Fibroblast of lung (primary cell): ENCODE measurements around the gene XRCC4. TPM values are rescaled to one million over a fixed set of nuclear protein-coding genes. Genes with fewer than 3 reads are reported as not detected.

Source experiments
- DNase-seq, 2 donors: peaks; one replicate each; pipeline versions ENCODE4 v3.0.0 to v3.0.0-alpha.2; 2010; ENCODE audit warnings: low read depth in 2 of 2
- H2AFZ ChIP-seq: 2 replicates; pipeline ENCODE4 v1.5.1; 2012; ENCODE audit warnings: low read length, control low read depth, inconsistent platforms
- H3K27ac ChIP-seq: 2 replicates; pipeline ENCODE4 v1.5.1; 2011; ENCODE audit warnings: low read length, control low read depth; ENCODE audit not compliant: insufficient read depth
- H3K27me3 ChIP-seq: 2 replicates; pipeline ENCODE4 v1.5.1; 2011; ENCODE audit warnings: mild to moderate bottlenecking, low read length; ENCODE audit not compliant: control insufficient read depth, insufficient read depth
- H3K36me3 ChIP-seq: 2 replicates; pipeline ENCODE4 v1.5.1; 2011; ENCODE audit warnings: low read length; ENCODE audit not compliant: control insufficient read depth, insufficient read depth
- H3K4me1 ChIP-seq: 2 replicates; pipeline ENCODE4 v1.5.1; 2011; ENCODE audit warnings: low read length; ENCODE audit not compliant: control insufficient read depth, insufficient read depth; ENCODE audit errors: extremely low read depth
- H3K4me2 ChIP-seq: 2 replicates; pipeline ENCODE4 v1.5.1; 2011; ENCODE audit warnings: low read length, control low read depth; ENCODE audit not compliant: insufficient read depth; ENCODE audit errors: extremely low read depth
- H3K4me3 ChIP-seq, 4 experiments: fragments of 200-600 bp in 1 of 4; sonication (generic) in 1 of 4; replicated peaks in 1 of 4; 2 replicates each; pipeline ENCODE4 v1.5.1; 2011 to 2016; ENCODE audit warnings: low read length in 4 of 4, low read depth in 3 of 4, mild to moderate bottlenecking in 3 of 4, control low read depth in 2 of 4, inconsistent platforms in 1 of 4, mixed read lengths in 1 of 4; ENCODE audit not compliant: insufficient read depth in 1 of 4; ENCODE audit errors: control extremely low read depth in 1 of 4
- H3K79me2 ChIP-seq: 2 replicates; pipeline ENCODE4 v1.5.1; 2012; ENCODE audit warnings: mild to moderate bottlenecking, low read length, inconsistent platforms; ENCODE audit not compliant: control insufficient read depth, insufficient read depth
- H3K9ac ChIP-seq: 2 replicates; pipeline ENCODE4 v1.5.1; 2011; ENCODE audit warnings: mild to moderate bottlenecking, low read length, control low read depth; ENCODE audit not compliant: insufficient read depth
- H3K9me3 ChIP-seq: 2 replicates; pipeline ENCODE4 v1.5.1; 2012; ENCODE audit warnings: low read depth, low read length; ENCODE audit not compliant: control insufficient read depth, insufficient read depth
- H4K20me1 ChIP-seq: 2 replicates; pipeline ENCODE4 v1.5.1; 2011; ENCODE audit warnings: low read length; ENCODE audit not compliant: control insufficient read depth, insufficient read depth; ENCODE audit errors: extremely low read depth
- CTCF ChIP-seq, 2 donors: IDR thresholded peaks in 1 of 2; conservative IDR thresholded peaks in 1 of 2; 1 replicate in 1 of 2; 2 replicates in 1 of 2; pipeline ENCODE4 v1.5.1; 2011 to 2012; ENCODE audit warnings: low read length in 2 of 2, control low read depth in 1 of 2, inconsistent platforms in 1 of 2, low read depth in 1 of 2, mild to moderate bottlenecking in 1 of 2
- EZH2 ChIP-seq: IDR thresholded peaks from 2 replicates; pipeline ENCODE4 v1.5.1; 2012; ENCODE audit warnings: low read length, control low read depth, mild to moderate bottlenecking; ENCODE audit errors: missing control alignments
- polyA plus RNA-seq, 2 donors: library from polyadenylated mRNA; depleted of rRNA in 1 of 2; stranded (reverse) in 1 of 2; unstranded in 1 of 2; fragments of >200 nt; gene quantifications; 2 replicates each; pipeline ENCODE4 v1.2.1, GENCODE V29; 2011 to 2012; ENCODE audit warnings: missing spikeins in 1 of 2
- total RNA-seq: library from RNA; depleted of rRNA; stranded (reverse); fragments of >200 nt; gene quantifications from 2 replicates; pipeline ENCODE4 v1.2.1, GENCODE V29; 2014

The XRCC4 gene
- total and polyA plus RNA-seq, 2 donors (not counting 1 experiment from before 2014, with no cell fraction given): 7.5 to 7.6 TPM

GRCh38 chr5:83222906-83223305 is 145.6 kb downstream of the XRCC4 start:
- Histone ChIP-seq H3K27ac (no peak overlapping the region), H3K79me2 (no peaks in the 10 kb centered on the region), H3K4me2 (no peak overlapping the region), H3K9ac (no peak overlapping the region), H3K36me3 (no peaks in the 10 kb centered on the region), H4K20me1 (no peaks in the 10 kb centered on the region), H3K27me3 (no peaks in the 10 kb centered on the region), H3K4me1 (no peaks in the 10 kb centered on the region), H2AFZ (no peak overlapping the region), H3K9me3 (no peaks in the 10 kb centered on the region), H3K4me3 (no peak overlapping the region)
- no peak for DNase-seq
- TF ChIP-seq EZH2: no peak
- no peak for TF ChIP-seq CTCF (conservative IDR thresholded peaks at IDR 0.05 in 1 of 2, IDR thresholded peaks at IDR 0.05 in 1 of 2; ENCODE audit: low read depth in 1 of 2, low read length in 2 of 2)

GRCh38 chr5:83227611-83228010 is 150.3 kb downstream of the XRCC4 start:
- no peak for TF ChIP-seq EZH2
- no peak for TF ChIP-seq CTCF (conservative IDR thresholded peaks at IDR 0.05 in 1 of 2, IDR thresholded peaks at IDR 0.05 in 1 of 2; ENCODE audit: low read depth in 1 of 2, low read length in 2 of 2)
- H3K79me2 ChIP-seq: no peaks in the 10 kb centered on the region

DNA sequence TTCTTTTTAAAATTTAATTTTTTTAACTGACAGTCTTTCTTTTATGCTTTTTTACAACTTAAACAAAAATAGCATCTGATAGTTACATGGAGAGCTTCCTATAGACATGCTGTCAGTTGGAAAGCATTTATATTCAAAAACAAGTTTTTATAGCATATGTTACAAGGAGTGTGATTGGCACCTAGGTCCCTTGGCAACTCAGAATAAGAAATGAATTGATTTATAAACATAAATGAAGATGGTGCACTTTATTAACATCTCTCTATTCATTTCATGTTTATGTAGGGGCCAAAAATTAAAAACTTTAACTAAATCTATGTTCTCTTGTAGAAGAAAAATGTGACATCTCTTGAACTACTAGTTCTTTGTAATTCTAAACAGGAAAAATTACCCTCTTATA is 153.2 kb downstream of the XRCC4 start:
- Histone ChIP-seq H3K27me3 (no peaks in the 10 kb centered on the region), H4K20me1 (no peaks in the 10 kb centered on the region), H3K4me2 (no peak overlapping the region), H3K4me1 (no peaks in the 10 kb centered on the region), H3K79me2 (no peaks in the 10 kb centered on the region), H3K36me3 (no peaks in the 10 kb centered on the region), H3K9ac (no peak overlapping the region), H3K27ac (no peak overlapping the region), H3K4me3 (no peak overlapping the region), H2AFZ (no peak overlapping the region), H3K9me3 (no peaks in the 10 kb centered on the region)
- no peak for DNase-seq
- TF ChIP-seq CTCF (conservative IDR thresholded peaks at IDR 0.05 in 1 of 2, IDR thresholded peaks at IDR 0.05 in 1 of 2; ENCODE audit: low read depth in 1 of 2, low read length in 2 of 2) (no peak), EZH2 (no peak)

More at GRCh38 chr5:83227611-83228010, 150.3 kb downstream of the XRCC4 start:
- peak in 1 of 2 donors; percentile 57 for DNase-seq
- H3K36me3 ChIP-seq: no peaks in the 10 kb centered on the region
- H3K4me1 ChIP-seq: no peaks in the 10 kb centered on the region
- no peaks in the 10 kb centered on the region for H4K20me1 ChIP-seq
- H3K9ac ChIP-seq: no peak overlapping the region
- no peaks in the 10 kb centered on the region for H3K27me3 ChIP-seq
- H3K4me3 ChIP-seq: no peak overlapping the region
- no peak overlapping the region for H2AFZ ChIP-seq
- no peaks in the 10 kb centered on the region for H3K9me3 ChIP-seq
- no peak overlapping the region for H3K27ac ChIP-seq
- H3K4me2 ChIP-seq: no peak overlapping the region
